ENCODE measurements around the gene EPM2A.
"Not testable (repeated sequence)": the region's sequence is repeated elsewhere in the genome, so short reads cannot be mapped to it uniquely, and the experiment has no call there.

The EPM2A gene

DNA sequence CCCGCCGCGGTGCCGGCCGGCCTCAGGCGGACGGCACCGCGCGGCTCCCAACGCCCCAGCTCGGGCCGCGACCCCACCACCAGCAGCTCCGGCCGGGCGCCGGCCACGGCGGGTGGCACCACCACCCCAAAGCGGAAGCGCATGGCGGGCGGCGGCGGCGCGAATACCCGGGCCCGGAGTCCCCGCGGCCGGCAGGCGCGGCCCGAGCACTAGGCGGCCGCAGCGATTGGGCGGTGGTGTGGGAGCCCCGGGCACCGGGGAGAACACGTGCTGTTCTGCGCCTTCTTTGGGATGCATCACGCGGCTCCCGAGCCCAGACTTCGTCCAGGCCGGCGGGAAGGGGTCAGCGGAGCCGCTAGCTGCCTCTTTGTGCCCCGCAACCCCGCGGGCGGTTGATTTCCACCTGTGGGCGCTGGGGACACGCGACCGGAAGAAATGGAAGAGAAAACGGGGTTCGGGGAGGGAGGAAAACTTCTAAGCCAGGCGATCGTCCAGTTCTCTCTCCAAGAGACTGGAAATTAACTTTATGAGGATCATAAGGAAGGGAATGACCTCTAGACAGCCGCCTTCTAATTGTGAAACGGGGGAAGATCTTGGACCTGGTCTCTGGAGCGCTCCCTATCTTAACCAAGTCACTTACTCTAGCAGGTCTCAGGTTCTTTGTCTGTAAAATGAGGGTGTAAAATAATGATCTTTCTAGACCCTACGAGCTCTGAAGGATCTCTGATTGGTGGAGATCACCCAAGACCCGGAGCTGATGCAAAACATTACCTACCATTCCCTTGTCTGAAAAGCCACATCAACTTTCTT, at the start of gene EPM2A:
EPM2A (minus strand) TSS at position 165 of the 810 bp plus-strand sequence; CDS start at position 143, 22 bp downstream.
- DNase-seq (ENCODE audit: low spot score): peak; percentile 81

DNA sequence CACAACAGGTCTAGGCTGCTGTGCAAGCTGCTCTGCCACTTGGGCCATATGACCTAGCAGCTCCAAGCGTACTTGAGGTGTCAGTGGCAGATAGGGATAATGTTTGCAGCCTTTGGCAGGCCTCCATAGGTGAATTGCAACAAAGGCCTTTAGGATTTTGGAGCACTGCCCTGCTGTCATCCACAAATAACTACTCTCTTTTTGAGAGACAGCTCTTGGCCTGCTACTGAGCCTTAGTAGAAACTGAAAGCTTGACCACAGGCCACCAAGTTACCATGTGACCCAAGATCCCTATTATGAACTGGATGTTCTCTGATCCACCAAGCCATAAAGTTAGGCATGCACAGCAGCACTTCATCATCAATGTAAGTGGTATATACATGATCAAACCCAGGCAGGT, 49.4 kb upstream of the EPM2A start:
- DNase-seq (ENCODE audit: low spot score): no peak

DNA sequence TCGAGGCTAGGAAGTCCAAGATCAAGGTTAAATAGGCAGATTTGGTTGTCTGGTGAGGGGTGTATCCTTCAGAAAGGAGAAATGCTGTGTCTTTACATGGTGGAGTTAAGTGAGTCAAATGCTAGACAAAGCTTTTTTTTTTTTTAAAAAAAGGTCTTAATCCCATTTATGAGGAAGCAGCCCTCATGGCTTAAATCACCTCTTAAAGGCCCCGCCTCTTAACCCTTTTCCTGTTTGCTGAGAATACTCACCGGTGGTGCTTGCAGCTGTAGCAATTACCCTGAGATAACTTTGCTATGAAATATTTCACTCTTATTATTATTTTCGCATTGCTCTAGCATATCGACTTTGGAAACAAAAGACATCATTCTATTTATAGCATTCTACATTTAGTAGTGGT, 48.5 kb upstream of the EPM2A start:
- no peak for DNase-seq (ENCODE audit: low spot score)

DNA sequence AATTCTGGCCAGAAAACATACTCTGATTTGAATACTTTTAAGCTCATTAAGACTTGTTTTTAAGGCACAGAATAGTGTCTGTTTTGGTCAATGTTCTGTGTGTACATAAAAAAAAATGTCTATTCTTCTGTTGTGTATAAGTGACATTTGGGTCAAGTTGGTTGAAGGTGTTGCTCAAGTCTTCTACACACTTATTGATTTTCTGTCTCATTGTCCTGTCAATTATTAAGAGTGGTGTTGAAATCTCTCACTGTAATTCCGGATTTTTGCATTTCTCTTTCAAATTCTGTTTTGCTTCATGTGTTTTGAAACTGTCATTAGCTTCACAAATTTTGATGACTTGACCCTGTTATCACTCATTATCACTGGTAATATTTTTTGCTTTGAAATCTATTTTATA, 37.5 kb upstream of the EPM2A start:
- no peak for DNase-seq (ENCODE audit: low spot score)

DNA sequence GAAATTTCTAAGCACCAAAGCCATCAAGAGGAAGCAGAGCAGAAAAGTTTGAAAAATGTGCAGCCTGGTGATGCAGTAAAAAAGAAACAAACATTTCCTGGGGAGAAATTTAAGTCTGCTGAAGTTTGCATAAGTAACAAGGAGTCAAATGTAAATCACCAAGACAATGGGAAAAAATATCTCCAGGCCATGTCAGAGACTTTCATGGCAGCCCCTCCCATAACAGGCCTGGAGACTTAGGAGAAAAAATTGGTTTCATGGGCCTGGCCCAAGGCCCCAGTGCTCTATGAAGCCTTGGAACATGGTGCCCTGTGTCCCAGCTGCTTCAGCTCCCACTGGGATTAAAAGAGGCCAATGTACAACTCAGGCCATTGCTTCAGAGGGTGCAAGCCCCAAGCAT, 30.1 kb upstream of the EPM2A start:
- DNase-seq (ENCODE audit: low spot score): no peak

DNA sequence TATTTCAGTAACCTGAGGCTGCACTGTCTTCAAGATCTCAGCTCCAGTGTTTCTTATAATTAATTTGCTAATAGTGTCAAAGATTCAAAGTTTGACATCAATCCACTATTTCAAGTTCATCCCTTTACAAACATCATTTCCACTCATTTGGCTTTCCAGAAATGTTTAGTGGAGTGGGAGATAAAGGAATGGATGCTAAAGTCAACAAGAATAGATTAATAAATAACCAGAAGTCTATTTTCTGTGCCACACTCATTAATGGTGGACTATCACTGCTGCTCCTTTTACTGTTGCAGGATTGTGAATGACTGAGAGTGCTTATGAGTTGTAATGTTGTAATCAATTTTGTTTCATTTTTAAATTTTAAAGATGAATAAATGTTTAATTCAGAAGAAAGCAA, 28.4 kb upstream of the EPM2A start:
- DNase-seq (ENCODE audit: low spot score): no peak

DNA sequence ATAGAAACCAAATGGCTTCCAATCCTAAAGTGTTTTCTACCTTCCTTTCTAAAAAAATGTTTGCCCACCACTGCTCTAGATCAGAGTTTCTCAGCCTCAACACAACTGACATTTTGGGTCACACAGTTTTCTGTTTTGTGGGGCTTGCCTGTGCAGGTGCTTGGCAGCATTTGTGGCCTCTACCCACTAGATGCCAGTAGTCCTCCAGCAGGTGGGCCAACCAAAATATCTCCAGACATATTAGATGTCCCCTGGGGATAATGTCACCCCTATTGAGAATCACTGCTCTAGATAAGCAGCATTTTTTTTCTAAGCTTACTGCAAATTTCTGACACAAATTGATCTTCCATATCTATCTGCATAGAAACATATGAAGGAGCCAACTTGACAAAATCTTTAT, 26.3 kb upstream of the EPM2A start:
- DNase-seq (ENCODE audit: low spot score): peak; percentile 46

DNA sequence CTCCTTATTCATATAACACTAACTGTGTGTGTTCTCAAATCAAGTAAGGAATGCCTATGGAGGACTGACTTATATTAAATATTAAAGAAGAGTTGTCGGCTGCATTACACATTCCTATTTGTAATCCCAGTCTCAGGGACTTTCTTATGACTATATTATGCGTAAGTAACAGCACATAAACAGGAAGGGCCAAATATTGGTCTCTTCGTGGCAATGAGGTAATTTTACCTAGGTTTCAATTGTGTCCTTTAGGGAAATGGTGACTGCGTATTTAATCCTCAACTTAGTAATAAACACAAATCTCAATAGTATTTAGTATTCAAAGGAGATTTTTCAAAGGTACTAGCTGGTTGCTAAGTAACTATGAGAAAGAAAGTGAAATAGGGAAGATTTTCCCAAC, 22.8 kb upstream of the EPM2A start:
- DNase-seq (ENCODE audit: low spot score): no peak

DNA sequence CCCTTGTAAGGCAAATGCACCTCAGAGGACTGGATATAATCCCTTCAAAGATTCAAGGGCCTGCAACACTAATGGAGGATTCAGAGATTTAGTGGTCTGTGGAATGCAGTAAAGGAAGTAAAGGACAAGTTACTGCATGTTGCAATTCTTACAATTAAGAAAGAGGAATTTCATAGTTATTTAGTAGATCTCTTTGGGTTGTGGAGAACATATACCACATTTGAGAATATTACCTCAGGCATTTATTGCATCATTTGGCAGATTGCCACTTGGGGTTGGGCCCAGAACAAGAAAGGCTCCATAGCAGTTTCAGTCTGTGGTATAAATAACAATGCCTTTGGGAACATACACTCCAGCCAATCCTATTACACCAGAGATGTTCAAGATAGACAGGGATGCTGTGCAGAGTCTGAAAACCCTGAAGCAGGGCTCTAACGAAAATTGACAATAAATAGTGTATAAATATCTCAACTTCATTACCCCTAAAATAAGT, 20.9 kb upstream of the EPM2A start:
- DNase-seq (ENCODE audit: low spot score): no peak

DNA sequence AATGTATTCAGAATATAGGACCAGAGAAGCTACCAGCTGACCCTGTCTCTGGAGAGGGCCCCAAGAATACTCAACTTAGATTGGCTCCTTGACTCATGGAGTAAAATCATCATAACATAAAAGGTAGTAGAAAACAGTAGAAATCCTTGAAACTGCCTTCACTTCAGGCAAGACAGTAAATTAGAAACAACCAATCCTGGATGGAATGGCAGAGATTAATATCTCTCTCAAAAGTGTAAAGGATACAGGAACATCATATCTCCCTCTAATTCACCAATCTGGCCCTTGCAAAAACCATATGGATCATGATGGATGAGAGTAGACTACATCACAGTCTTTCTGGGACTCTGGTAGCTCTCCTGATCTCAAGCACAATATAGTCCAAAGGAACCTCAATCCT, 20.4 kb upstream of the EPM2A start:
- no peak for DNase-seq (ENCODE audit: low spot score)

DNA sequence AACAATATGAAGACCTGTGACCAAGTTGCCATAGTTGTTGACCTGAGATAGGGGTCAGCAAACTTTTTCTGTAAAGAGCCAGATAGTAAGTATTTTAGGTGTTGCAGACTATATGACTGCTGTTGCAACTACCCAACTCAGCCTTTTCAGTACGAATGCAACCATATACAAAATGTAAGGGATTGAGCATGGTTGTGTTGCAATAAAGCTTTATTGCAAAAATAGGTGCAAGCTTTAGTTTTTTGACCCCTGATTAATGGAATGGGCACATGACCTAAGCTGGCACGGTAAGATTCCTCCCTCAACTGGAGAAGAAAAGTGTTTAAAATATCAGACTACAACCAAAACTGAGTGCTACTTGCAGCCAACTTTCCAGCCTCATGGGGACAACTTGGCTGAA, 17.3 kb upstream of the EPM2A start:
- no peak for DNase-seq (ENCODE audit: low spot score)

DNA sequence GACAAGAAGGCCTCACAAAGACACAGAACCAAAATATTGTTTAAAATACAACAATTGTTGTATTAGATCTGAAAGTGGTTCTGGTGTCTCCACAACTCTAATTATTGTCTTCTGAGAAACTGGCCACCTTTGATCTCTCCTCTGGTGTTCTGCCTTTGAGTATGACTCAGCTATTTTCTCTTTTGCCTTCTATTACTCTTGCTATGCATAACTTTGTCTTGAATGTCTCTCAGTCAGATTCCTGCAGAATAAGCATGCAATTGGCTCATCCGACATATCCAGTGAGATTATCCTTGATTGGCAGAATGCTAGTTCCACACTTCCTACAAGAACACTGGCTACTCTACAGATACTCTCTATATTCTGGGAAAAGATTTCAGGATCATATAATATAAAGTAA, 14.3 kb upstream of the EPM2A start:
- DNase-seq (ENCODE audit: low spot score): no peak

DNA sequence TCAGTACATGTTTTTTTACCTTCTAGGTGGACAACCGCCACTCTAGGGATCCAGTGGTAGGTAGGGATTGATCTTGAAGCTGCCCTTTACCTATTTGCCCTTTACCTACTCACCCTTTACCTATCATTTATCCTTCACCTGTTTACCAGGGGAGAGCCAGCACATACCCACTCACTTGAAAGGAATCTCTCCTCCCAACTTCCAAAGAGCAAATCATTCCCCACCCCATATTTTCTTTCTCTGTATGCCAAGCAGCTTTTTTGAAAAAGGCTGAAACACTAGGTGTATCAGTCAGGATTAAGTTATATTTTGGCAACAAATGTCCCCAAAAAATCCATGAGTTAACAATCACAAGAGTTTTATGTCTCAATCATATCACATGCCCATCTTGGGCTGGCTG, 10.5 kb upstream of the EPM2A start:
- no peak for DNase-seq (ENCODE audit: low spot score)

DNA sequence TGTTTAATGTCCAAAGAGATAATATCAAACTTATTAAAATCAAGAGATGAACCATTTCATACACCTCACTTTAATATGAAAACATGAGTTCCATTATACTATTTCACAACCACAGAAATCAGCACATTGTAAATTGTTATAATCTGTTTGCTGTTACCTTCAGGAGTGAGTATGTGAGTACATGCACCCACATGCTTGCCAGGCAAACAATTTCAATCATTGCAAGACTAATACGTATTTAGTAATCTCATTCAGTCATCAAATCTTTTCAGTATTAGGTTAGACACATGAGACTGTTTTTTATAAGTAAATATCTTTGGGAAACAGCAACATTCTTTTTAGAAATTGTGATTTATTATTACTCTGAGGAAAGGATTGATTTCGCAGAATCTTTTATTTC, 9.3 kb upstream of the EPM2A start:
- no peak for DNase-seq (ENCODE audit: low spot score)

DNA sequence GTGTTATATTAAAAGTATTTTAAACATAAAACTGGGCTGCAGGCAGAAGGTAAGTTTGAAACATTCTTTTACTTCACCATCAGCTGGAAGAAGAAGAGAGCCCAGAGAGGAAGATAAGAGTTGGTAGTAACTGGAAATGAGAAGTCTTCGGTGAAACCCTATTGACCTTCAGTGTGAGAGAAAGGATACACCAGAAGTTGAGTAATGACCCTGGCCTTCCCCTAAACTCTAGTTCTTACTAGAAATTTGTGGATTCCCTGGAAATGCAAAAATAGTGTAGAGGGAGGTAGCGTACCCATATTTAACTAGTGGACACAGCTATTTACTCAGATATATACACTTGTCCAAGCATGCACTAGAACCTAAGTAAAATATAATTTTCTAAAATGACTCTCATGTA, 8.0 kb upstream of the EPM2A start:
- no peak for DNase-seq (ENCODE audit: low spot score)

DNA sequence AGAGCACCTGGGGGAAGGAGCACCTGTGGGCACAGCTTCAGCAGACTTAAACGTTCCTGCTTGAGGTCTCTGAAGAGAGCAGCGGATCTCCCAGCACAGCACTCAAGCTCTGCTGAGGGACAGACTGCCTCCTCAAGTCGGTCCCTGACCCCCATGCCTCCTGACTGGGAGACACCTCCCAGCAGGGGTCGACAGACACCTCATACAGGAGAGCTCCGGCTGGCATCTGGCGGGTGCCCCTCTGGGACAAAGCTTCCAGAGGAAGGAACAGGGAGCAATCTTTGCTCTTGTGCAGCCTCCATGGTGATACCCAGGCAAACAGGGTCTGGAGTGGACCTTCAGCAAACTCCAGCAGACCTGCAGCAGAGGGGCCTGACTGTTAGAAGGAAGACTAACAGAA, 7.2 kb upstream of the EPM2A start:
- DNase-seq (ENCODE audit: low spot score): not testable (repeated sequence)

DNA sequence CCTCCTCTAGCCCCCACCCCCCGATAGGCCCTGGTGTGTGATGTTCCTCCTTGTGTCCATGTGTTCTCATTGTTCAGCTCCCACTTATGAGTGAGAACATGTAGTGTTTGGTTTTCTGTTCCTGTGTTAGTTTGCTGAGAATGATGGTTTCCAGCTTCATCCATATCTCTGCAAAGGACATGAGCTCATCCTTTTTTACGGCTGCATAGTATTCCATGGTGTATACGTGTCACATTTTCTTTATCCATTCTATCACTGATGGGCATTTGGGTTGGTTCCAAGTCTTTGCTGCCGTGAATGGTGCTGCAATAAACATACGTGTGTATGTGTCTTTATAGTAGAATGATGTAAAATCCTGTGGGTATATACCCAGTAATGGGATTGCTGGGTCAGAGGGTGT, 4.4 kb upstream of the EPM2A start:
- DNase-seq (ENCODE audit: low spot score): not testable (repeated sequence)

DNA sequence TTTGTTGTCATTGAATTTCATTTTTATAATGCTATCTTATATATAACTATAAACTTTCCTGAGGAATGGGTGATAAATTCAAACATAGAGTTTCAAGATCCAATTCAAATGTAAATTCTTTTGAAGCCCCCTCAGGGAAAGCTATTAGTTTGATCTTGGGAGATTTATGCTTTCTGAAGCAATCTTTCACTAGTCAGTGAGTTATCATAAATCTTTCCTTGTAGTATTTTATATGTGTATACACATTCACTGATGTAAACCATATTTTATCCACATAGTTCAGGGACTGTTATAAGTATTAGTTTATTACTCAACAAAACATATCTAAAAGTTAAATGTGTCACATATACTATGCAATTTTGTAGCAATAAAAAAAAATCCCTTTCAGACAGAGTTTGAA, 2.9 kb upstream of the EPM2A start:
- DNase-seq (ENCODE audit: low spot score): no peak

DNA sequence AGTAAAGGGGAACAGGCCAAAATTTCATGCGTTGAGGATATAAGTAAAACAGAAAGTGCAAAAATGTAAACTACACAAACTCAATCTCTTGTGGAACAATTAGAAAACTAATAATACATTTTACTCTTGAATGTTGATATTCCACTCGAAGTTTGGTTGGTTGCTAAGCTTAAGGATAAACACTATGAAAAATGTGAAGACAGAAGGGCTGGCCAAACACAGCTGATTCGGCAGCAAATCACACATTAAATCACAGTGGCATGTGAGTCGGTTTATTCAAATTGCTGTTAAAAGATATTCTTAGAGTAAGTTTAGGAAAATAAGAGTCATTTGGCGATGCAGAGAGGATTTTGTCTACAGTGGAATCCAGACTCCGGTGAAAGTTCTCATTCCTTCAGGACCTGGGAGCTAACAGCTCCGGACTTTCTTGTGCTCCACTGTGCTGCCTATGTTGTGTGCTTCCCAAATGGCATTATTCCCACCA, 1.4 kb upstream of the EPM2A start:
- no peak for DNase-seq (ENCODE audit: low spot score)

DNA sequence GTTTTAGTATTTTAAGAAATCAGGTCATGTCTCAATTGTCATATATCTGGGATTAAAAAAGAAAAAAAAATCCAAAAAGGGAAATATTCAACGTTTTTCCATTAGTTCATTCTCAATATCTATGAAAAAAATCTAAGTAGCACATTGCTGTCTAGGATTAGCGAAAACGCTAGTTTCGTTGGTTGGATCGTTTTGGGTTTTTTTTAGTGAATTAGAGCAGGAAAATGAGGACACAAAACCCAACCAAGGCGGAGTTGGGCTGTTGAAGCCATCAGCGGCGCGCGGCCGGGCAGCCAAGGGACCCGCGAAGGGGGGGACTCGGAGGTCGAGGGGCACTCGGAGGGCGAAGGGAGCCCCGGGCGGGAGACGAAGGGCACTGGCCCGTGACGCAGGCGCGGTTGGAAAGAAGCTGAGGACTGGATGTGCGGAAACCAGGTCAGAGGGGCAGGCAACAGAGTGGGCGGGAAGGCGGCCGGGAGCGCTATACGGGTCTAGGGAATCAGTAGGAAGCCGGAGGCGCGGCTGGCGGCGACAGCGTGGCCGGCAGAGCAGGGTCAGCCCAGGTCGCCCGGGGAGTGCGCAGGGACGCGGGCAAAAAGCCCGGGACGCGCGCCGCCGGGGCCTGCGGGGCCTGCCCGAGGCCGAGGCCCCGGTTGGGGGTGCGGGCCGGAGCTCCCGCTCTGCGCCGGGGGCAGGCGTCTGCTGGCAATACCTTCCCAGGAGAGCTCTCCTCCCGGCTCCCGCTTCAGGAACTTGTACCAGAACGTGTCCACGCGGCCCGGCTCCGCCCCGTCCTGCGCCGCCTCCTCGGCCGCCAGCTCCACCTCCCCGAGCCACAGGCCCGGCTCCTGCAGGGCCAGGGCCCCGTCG, 599 bp downstream of the EPM2A start:
- DNase-seq (ENCODE audit: low spot score): peak; percentile 63

DNA sequence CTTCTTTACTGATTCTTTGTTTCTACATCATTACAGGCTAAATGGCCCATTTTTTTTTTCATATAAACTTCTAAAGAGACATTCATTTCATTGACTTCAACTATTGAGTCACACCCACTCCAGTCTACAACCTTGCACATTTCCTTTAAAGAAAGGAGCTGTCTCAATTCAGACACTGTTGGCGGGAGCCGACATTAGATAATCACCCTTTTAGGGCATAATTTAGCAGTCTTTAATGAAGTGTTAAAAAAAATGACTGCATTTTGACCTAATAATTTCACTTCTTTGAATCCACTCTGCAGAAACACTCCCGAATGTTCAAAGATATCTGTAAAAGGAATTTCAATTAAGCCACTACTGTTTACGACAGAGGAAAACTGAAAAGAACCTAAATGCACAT, 1.5 kb downstream of the EPM2A start:
- DNase-seq (ENCODE audit: low spot score): no peak

DNA sequence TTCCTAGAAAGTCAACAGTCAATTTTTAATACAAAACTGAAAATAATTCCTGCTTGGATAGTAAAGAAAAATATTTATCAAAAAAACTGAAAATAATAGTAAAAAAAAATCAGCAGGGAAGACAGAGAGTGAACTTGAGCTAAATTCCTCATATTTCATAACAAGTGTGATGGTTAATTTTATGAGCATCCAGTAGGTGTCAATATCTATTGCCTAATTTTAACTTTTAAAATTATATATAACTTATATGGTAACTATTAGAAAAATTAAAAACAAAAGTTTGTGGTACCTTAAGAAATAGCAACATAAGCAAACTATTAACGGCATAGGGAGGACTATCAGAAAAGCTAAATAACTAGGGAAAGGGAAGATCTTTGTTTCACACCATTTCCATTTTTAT, 2.1 kb downstream of the EPM2A start:
- no peak for DNase-seq (ENCODE audit: low spot score)

DNA sequence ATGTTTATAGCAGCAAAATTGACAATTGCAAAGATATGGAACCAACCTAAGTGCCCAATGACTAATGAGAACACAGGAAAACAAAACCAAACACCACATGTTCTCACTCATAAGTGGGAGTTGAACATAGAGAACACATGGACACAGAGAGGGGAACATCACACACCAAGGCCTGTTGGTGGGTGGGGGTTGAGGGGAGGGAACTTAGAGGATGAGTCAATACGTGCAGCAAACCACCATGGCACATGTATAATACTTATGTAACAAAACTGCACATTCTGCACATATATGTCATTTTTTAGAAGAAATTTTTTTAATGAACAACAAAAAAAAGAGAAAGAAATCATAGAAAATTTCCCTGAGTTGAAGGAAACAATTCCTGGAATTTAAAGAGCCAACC, 3.9 kb downstream of the EPM2A start:
- DNase-seq (ENCODE audit: low spot score): no peak
